ENCODE results near the gene NDUFA5.
"Not testable (repeated sequence)": the region's sequence is repeated elsewhere in the genome, so short reads cannot be mapped to it uniquely, and the experiment has no call there.

The NDUFA5 gene

DNA sequence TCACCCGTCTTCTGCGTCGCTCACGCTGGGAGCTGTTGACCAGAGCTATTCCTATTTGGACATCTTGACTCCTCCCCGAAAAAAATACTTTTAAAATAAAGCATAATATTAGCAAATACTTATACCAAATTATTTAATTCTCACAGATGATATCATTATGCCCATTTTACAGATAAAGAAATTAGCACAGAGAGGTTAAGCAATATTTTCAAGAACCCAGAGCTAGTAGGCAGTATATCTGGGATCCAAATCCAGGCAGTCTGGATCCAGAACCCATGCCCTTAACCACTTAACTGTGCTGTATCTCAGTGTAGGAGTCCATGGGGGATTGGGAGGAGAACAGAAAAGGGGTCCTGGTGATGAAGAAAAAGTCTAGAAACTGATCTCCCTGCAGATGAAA, 29.4 kb downstream of the NDUFA5 start:
- no peak overlapping the region for H3K4me3 ChIP-seq (ENCODE audit: low read depth, low read length)
- no peak for DNase-seq (ENCODE audit: low read depth)

DNA sequence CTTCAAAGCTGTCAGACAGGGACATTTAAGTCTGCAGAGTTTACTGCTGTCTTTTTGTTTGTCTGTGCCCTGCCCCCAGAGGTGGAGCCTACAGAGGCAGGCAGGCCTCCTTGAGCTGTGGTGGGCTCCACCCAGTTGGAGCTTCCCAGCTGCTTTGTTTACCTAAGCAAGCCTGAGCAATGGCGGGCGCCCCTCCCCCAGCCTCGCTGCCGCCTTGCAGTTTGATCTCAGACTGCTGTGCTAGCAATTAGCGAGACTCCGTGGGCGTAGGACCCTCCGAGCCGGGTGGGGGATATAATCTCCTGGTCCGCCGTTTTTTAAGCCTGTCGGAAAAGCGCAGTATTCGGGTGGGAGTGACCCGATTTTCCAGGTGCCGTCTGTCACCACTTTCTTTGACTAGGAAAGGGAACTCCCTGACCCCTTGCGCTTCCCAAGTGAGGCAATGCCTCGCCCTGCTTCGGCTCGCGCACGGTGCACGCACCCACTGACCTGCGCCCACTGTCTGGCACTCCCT, 29.8 kb downstream of the NDUFA5 start:
- DNase-seq (ENCODE audit: low read depth) = not testable (repeated sequence)

DNA sequence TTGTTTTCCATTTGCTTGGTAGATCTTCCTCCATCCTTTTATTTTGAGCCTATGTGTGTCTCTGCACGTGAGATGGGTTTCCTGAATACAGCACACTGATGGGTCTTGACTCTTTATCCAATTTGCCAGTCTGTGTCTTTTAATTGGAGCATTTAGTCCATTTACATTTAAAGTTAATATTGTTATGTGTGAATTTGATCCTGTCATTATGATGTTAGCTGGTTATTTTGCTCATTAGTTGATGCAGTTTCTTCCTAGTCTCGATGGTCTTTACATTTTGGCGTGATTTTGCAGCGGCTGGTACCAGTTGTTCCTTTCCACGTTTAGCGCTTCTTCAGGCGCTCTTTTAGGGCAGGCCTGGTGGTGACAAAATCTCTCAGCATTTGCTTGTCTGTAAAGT, 31.1 kb downstream of the NDUFA5 start:
- not testable (repeated sequence) for H3K4me3 ChIP-seq (ENCODE audit: low read depth, low read length); DNase-seq (ENCODE audit: low read depth)

More for the DNA sequence above, 29.8 kb downstream of the NDUFA5 start:
- H3K4me3 ChIP-seq (ENCODE audit: low read depth, low read length) = not testable (repeated sequence)

DNA sequence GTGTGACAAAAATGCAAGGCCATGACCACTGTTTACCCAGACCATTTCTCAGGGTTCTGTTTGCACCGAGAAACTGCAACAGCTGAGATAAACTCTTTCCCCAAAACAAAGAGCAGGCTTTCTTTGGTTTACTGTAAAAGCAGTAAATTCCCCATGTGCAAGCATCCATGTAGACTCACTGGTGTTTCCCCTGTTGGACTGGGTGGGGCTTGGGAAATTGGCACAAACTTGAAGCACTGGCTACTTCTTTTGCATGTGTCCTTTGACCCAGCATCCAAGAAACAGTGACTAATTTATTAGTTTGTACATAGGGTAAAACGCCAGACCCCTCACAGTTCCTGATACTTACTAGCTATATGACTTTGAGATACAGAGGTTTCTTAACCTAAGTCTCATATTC, 35.6 kb downstream of the NDUFA5 start:
- no peak for DNase-seq (ENCODE audit: low read depth)
- H3K4me3 ChIP-seq (ENCODE audit: low read depth, low read length) = no peak overlapping the region

DNA sequence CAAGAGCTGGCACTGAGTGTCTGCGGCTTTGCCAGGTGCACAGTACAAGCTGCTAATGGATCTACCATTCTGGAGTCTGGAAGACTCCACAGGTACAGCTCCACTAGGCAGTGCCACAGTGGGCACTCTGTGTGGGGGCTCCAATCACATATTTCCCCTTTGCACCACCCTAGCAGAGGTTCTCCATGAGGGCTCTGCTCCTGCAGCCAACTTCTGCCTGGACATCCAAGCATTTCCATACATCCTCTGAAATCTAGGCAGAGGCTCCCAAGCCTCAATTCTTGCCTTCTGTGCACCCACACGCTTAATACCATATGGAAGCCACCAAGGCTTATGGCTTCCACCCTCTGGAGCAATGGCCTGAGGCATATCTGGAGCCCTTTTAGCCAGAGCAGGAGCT, 52.4 kb downstream of the NDUFA5 start:
- DNase-seq (ENCODE audit: low read depth) = no peak
- H3K4me3 ChIP-seq (ENCODE audit: low read depth, low read length) = no peak overlapping the region

DNA sequence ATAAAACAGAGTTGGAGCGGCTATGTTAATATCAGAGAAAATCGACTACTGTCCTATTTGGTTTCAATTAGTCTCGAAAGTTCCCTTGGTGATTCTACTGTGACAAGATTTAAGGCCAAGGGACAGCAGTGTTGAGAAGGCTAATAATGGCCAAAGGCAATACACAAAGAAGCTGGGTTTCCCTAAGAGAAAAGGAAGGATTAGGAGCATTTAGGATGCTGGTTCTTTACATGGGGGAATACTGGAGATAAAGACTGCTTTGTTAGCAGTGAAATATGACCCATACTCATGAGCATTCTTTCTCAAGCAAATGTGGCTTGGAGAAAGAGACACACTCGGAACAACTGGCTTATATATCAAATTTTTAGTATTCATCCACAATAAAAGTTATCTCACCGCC, 55.4 kb downstream of the NDUFA5 start:
- DNase-seq (ENCODE audit: low read depth) = no peak
- H3K4me3 ChIP-seq (ENCODE audit: low read depth, low read length) = no peak overlapping the region

DNA sequence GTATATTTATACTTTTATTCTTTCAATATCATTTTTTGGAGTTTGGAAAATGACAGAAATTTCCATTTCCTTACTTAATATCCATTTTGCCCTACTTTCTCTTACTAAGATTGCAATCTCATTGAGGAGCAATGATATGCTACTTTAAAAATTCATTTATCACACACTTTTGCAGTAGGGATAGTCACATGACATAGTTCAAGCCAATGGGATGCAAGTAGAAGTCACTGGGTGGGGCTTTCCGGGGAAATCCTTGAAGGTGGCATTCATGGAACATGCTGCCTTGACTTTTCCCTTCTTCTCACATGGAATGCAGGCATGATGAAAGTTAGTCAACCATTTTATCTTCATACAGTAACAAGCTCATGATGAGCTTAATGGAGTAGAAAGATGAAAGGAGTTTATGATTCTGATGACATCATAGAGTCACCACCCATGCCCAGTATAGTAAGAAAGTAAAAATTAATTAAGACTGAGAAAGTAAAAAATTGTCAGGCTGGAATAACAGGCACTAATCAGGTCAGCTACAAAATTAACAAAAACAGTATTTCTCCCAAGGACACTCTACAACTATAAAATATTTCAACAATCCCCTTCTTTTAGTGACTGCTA, 56.6 kb downstream of the NDUFA5 start:
- H3K4me3 ChIP-seq (ENCODE audit: low read depth, low read length) = no peak overlapping the region
- no peak for DNase-seq (ENCODE audit: low read depth)

DNA sequence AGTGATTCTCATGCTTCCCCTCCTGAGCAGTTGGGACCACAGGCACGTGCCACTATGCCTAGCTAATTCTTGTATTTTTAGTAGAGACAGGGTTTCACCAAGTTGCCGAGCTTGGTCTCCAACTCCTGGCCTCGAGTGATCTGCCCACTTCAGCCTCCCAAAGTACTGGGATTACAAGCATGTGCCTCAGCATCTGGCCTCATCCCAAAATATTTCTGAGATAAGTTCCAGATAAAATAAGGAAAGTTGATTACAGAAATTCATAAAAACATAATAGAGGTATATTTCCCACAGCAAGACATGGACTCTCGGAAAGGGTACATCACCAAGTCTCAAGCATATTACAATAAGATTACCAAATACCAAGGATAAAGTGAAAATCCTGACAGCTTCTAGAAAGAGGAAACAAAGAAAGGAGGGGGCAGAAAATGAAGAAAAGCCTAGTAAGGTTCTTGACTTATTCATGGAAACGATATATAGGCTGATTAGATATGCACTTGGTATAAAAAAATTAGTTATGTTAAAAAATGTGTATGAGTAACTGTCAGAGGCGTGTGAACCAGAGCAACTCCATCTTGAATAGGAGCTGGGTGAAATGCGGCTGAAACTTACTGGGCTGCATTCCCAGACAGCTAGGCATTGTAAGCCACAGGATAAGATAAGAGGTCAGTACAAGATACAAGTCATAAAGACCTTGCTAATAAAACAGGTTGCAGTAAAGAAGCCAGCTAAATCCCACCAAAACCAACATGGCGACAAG, 58.2 kb downstream of the NDUFA5 start:
- DNase-seq (ENCODE audit: low read depth) = no peak
- no peak overlapping the region for H3K4me3 ChIP-seq (ENCODE audit: low read depth, low read length)

DNA sequence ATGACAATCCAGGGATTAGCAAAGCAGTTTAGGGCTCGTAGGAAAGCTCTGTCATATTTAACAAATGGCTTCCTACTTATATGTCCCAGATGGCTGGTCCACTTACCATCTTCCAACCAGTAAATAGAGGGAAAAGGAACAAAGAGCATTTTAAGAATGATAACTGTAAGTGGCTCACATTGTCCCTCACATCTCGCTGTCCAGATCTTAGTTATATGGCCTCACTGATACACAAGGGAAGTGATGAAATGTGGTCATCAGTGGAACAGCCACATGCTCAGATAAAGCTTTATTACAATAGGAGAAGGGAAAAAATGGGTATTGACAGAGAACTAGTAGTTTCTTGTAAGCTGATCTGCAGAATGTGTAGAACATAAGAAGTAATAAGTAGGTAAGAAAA, 59.0 kb downstream of the NDUFA5 start:
- no peak overlapping the region for H3K4me3 ChIP-seq (ENCODE audit: low read depth, low read length)
- no peak for DNase-seq (ENCODE audit: low read depth)

DNA sequence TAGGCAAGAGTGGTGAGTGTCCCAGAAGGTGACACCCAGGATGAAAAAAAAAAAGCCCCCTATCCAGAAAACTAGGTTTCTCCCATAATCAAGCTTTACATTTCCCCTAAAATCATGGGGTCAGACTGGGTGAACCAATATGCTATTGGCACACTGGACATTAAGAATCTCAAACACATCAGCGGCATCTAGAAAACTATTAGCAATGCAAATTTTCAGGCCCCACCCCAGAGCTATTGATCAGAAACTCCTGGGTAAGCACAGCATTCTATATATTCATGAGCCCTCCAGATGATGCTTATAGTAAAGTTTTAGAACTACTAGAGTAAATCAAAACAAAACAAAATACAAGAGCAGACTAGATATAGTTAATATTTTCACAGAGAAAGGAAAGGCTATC, 59.6 kb downstream of the NDUFA5 start:
- no peak for DNase-seq (ENCODE audit: low read depth)
- no peak overlapping the region for H3K4me3 ChIP-seq (ENCODE audit: low read depth, low read length)

DNA sequence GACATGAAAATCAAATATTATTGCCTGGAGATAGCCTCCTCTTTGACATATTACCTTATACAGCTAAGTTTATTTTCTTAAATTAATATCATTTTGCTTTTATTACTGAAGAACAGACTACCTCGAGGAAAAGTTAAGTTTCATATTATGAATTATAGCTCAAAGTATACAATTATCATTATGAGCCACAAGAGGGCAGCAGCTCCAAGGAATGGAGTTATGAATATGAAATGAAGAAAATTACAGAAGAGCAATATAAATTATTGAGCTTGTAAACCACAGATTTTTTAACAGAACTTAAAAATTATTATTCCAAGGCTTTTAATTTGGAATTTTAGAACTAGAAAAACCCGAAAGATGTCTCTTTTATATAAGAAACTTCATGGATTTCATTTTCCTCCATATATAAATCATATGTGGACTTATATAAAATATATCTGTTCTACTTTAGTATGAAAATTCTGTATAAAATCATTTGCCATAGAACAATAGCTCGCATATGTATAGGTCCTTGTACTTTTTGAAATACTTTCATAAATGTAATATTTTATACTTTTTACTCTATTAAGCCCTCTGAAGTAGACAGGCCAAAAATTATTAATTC, 63.3 kb downstream of the NDUFA5 start:
- no peak for DNase-seq (ENCODE audit: low read depth)
- H3K4me3 ChIP-seq (ENCODE audit: low read depth, low read length) = no peak overlapping the region

DNA sequence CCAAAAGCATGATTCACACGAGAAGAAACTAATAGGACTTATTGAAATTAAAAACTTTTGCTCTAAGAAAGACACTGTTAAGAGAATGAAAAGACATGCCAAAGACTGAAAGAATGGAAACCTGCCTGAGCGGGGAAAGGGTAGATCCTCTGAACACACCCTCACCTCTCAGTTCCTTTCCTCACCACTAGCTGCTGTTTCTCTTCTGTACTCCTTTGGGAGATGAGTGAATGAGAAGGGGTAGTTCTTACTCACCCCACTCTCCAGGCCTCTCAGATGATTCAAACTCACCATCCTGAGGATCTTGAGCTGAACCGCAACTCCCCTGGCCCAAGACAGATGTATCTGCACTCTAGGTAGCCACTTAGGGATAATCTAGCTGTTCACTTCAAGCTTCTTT, 65.1 kb downstream of the NDUFA5 start:
- DNase-seq (ENCODE audit: low read depth) = no peak
- H3K4me3 ChIP-seq (ENCODE audit: low read depth, low read length) = no peak overlapping the region
